ENCODE measurements around the gene TP53INP2.

Gene TP53INP2

DNA sequence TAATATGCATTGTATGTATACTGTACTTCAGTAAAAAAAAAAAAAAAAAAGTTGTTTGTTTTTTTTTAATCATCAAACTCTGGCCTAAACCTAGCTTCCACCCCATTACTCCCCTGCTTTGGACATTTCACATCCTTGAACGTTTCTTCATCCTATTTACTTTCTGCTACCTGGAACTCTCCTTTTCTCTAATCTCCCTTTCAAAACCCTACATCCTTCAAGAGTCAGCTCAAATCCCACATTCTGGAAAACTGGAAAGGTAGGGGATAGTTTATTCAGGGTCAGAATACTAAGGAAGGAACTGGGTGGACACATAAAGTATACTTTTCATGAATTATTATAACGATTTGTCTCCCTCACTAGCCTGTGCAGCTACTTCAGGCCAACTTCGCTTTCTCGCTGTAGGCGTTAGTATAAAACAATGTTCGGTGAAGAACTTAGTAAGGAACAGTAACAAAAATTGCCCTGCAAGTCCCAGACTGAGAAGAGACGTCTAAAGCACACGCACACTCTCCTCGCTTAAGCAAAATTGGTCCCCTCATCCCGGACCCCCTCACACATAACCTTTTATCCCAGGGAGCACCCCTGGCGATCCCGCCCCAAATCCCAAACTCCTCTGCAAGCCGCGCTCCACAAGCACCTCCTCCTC, 28.0 kb upstream of the TP53INP2 start:
- TF ChIP-seq MAX (IDR thresholded peaks at IDR 0.05) (no peak), RAD21 (IDR thresholded peaks at IDR 0.05; ENCODE audit: low read depth) (no peak), YY1 (IDR thresholded peaks at IDR 0.05; ENCODE audit: low read depth) (no peak), USF1 (IDR thresholded peaks at IDR 0.05) (no peak), EGR1 (IDR thresholded peaks at IDR 0.05) (no peak), FOXM1 (IDR thresholded peaks at IDR 0.05; ENCODE audit: borderline replicate concordance, low read depth) (no peak), TCF12 (IDR thresholded peaks at IDR 0.05; ENCODE audit: low read depth) (no peak), NFIC (IDR thresholded peaks at IDR 0.05) (no peak), CREB1 (IDR thresholded peaks at IDR 0.05; ENCODE audit: low read depth) (no peak), CEBPB (IDR thresholded peaks at IDR 0.05) (no peak), TEAD4 (IDR thresholded peaks at IDR 0.05) (no peak), TAF1 (IDR thresholded peaks at IDR 0.05; ENCODE audit: low read depth) (no peak), EP300 (IDR thresholded peaks at IDR 0.05; ENCODE audit: borderline replicate concordance) (no peak), ZBTB7A (IDR thresholded peaks at IDR 0.05; ENCODE audit: low read depth) (no peak; the same call in 1 of the 2 replicates)
- TF ChIP-seq, protein P1, sequence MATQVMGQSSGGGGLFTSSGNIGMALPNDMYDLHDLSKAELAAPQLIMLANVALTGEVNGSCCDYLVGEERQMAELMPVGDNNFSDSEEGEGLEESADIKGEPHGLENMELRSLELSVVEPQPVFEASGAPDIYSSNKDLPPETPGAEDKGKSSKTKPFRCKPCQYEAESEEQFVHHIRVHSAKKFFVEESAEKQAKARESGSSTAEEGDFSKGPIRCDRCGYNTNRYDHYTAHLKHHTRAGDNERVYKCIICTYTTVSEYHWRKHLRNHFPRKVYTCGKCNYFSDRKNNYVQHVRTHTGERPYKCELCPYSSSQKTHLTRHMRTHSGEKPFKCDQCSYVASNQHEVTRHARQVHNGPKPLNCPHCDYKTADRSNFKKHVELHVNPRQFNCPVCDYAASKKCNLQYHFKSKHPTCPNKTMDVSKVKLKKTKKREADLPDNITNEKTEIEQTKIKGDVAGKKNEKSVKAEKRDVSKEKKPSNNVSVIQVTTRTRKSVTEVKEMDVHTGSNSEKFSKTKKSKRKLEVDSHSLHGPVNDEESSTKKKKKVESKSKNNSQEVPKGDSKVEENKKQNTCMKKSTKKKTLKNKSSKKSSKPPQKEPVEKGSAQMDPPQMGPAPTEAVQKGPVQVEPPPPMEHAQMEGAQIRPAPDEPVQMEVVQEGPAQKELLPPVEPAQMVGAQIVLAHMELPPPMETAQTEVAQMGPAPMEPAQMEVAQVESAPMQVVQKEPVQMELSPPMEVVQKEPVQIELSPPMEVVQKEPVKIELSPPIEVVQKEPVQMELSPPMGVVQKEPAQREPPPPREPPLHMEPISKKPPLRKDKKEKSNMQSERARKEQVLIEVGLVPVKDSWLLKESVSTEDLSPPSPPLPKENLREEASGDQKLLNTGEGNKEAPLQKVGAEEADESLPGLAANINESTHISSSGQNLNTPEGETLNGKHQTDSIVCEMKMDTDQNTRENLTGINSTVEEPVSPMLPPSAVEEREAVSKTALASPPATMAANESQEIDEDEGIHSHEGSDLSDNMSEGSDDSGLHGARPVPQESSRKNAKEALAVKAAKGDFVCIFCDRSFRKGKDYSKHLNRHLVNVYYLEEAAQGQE (IDR thresholded peaks at IDR 0.05; ENCODE audit: low read depth) = no peak

DNA sequence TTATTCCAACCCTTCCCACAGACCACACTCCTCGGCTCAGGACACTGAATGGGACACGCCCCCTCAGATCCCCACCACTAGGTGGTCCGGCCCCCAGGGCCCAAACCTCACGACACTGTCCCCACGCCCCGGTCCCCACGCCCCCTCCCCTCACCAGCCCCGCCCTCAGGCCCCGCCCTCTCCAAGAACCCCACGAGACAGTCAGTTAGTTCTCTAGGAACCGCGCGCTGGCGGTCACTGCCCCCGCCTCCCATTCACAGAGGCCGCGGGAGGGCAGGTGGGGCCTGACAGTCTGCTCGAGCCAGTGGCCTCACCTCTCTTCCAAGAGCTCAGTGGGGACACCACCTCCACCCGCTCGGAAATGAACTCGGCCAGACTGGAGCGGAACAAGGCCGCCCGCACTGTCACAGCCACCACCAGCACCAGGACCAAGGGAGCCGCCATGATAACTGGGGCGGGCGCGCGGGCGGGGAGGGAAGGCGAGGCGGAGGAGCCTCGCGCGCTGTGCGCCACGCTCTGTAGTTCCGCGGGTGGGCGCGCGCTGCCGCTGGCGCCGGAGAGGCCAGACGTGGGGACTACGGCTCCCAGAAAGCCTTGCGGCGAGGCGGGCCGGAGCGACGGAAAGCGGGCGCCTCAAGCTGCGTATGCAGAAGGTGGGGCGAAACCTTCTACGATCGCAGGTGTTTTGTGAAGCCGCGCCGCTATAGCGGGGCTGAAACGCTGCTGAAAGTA, 27.3 kb upstream of the TP53INP2 start, which contains the start of gene PIGU:
PIGU (minus strand) TSS at position 451 of the 732 bp plus-strand sequence; CDS start at position 444, 7 bp downstream.
- no peak for TF ChIP-seq NFIC (IDR thresholded peaks at IDR 0.05)
- no peak for TF ChIP-seq FOXM1 (IDR thresholded peaks at IDR 0.05; ENCODE audit: borderline replicate concordance, low read depth)
- no peak for TF ChIP-seq CEBPB (IDR thresholded peaks at IDR 0.05)
- TF ChIP-seq ZBTB7A (IDR thresholded peaks at IDR 0.05; ENCODE audit: low read depth) = no peak; the same call in 1 of the 2 replicates
- TF ChIP-seq EGR1 (IDR thresholded peaks at IDR 0.05) = peak; percentile 62; the same call in 1 of the 2 replicates
- TF ChIP-seq YY1 (IDR thresholded peaks at IDR 0.05; ENCODE audit: low read depth) = peak; percentile 95
- TF ChIP-seq MAX (IDR thresholded peaks at IDR 0.05) = peak; percentile 80
- TF ChIP-seq TEAD4 (IDR thresholded peaks at IDR 0.05) = no peak
- TF ChIP-seq EP300 (IDR thresholded peaks at IDR 0.05; ENCODE audit: borderline replicate concordance) = no peak
- TF ChIP-seq TCF12 (IDR thresholded peaks at IDR 0.05; ENCODE audit: low read depth) = 0 out of 2 replicates have a peak, but pooled peaks have one; percentile 49
- TF ChIP-seq TAF1 (IDR thresholded peaks at IDR 0.05; ENCODE audit: low read depth) = peak; percentile 93
- no peak for TF ChIP-seq RAD21 (IDR thresholded peaks at IDR 0.05; ENCODE audit: low read depth)
- TF ChIP-seq CREB1 (IDR thresholded peaks at IDR 0.05; ENCODE audit: low read depth) = peak; percentile 92
- no peak for TF ChIP-seq USF1 (IDR thresholded peaks at IDR 0.05)
- TF ChIP-seq, protein P1 (IDR thresholded peaks at IDR 0.05; ENCODE audit: low read depth) = no peak

- TF ChIP-seq TEAD4 (IDR thresholded peaks at IDR 0.05) (no peak), TAF1 (IDR thresholded peaks at IDR 0.05; ENCODE audit: low read depth) (no peak), CREB1 (IDR thresholded peaks at IDR 0.05; ENCODE audit: low read depth) (no peak), NFIC (IDR thresholded peaks at IDR 0.05) (no peak), YY1 (IDR thresholded peaks at IDR 0.05; ENCODE audit: low read depth) (no peak), RAD21 (IDR thresholded peaks at IDR 0.05; ENCODE audit: low read depth) (no peak), MAX (IDR thresholded peaks at IDR 0.05) (no peak)
- TF ChIP-seq, protein P1 (IDR thresholded peaks at IDR 0.05; ENCODE audit: low read depth) = no peak
These were observed 23.5 kb upstream of the TP53INP2 start for GRCh38 chr20:34680586-34681175.

All from Ishikawa (cell line).